Hepatocyte (in vitro differentiated cells): ENCODE data around the gene LCN2. TPM values are rescaled to one million over a fixed set of nuclear protein-coding genes. Genes with fewer than 3 reads are reported as not detected.

Experiments used
- DNase-seq: peaks from one replicate; pipeline ENCODE4 v3.0.0-alpha.2; 2016; ENCODE audit warnings: low spot score
- H2AFZ ChIP-seq: fragments of 200-600 bp; sonication (generic); 2 replicates; pipeline ENCODE4 v1.6.0; 2016; ENCODE audit warnings: antibody characterized with exemption, mild to moderate bottlenecking
- H3K27ac ChIP-seq: fragments of 200-600 bp; sonication (generic); 2 replicates; pipeline ENCODE4 v1.5.1; 2016; ENCODE audit warnings: mild to moderate bottlenecking
- H3K27me3 ChIP-seq: fragments of 200-600 bp; sonication (generic); 2 replicates; pipeline ENCODE4 v1.6.1; 2016
- H3K36me3 ChIP-seq: fragments of 200-600 bp; sonication (generic); replicated peaks from 2 replicates; pipeline ENCODE4 v1.5.1; 2016; ENCODE audit warnings: low read depth; ENCODE audit not compliant: insufficient read depth
- H3K4me1 ChIP-seq: fragments of 200-600 bp; sonication (generic); 2 replicates; pipeline ENCODE4 v1.5.1; 2016; ENCODE audit warnings: mild to moderate bottlenecking, moderate library complexity; ENCODE audit not compliant: insufficient read depth
- H3K4me2 ChIP-seq: fragments of 200-600 bp; sonication (generic); 2 replicates; pipeline ENCODE4 v1.6.0; 2016
- H3K4me3 ChIP-seq: fragments of 200-600 bp; sonication (generic); 2 replicates; pipeline ENCODE4 v1.5.1; 2016; ENCODE audit warnings: mild to moderate bottlenecking
- H3K79me2 ChIP-seq: fragments of 200-600 bp; sonication (generic); 2 replicates; pipeline ENCODE4 v1.6.0; 2017; ENCODE audit warnings: mild to moderate bottlenecking
- H3K9me2 ChIP-seq: fragments of 200-600 bp; sonication (generic); replicated peaks from 2 replicates; pipeline ENCODE4 v1.6.0; 2017; ENCODE audit warnings: mild to moderate bottlenecking; ENCODE audit not compliant: insufficient read depth
- H3K9me3 ChIP-seq: fragments of 200-600 bp; sonication (generic); 2 replicates; pipeline ENCODE4 v1.5.1; 2016; ENCODE audit warnings: low read depth, mild to moderate bottlenecking
- H4K20me1 ChIP-seq: fragments of 200-600 bp; sonication (generic); 2 replicates; pipeline ENCODE4 v1.6.0; 2016; ENCODE audit warnings: mild to moderate bottlenecking; ENCODE audit not compliant: insufficient read depth, poor library complexity, severe bottlenecking
- CTCF ChIP-seq: fragments of 200-600 bp; sonication (generic); IDR thresholded peaks from 2 replicates; pipeline ENCODE4 v1.5.1; 2016; ENCODE audit warnings: antibody characterized with exemption, mild to moderate bottlenecking; ENCODE audit not compliant: poor library complexity
- EZH2 ChIP-seq: fragments of 200-600 bp; sonication (generic); IDR thresholded peaks from 2 replicates; pipeline ENCODE4 v1.6.1; 2016; ENCODE audit warnings: antibody characterized with exemption, mild to moderate bottlenecking, borderline replicate concordance
- EZH2phosphoT487 ChIP-seq: fragments of 200-600 bp; sonication (generic); IDR thresholded peaks from one replicate; pipeline ENCODE4 v1.6.1; 2018; ENCODE audit warnings: antibody characterized with exemption, mild to moderate bottlenecking, low read depth, moderate library complexity; ENCODE audit not compliant: unreplicated experiment, severe bottlenecking
- WGBS: methylation state at CpG from one replicate; pipeline ENCODE4 v1.1.6; 2016; ENCODE audit warnings: low lambda C conversion rate; ENCODE audit errors: missing lambda C conversion rate; 5-methylcytosine and 5-hydroxymethylcytosine counted together
- polyA plus RNA-seq: library from polyadenylated mRNA; unstranded; fragments of >200 nt; fragmentation: Nextera tagmentation; extraction: Ambion mirVana; gene quantifications from 2 replicates; pipeline ENCODE4 v1.2.1, GENCODE V29; 2016
- total RNA-seq: library from RNA; depleted of rRNA; stranded (reverse); fragments of >200 nt; gene quantifications from 2 replicates; pipeline ENCODE4 v1.2.3, GENCODE V29; 2014

The LCN2 gene
- total and polyA plus RNA-seq, 2 experiments from 2014 or later, result 5.3 to 12.8 TPM

GRCh38 chr9:128141604-128142003 lies 7.6 kb upstream of the LCN2 start:
- H3K4me1 ChIP-seq, result no peaks in the 10 kb centered on the region
- no peaks in the 10 kb centered on the region for H3K36me3 ChIP-seq
- H3K4me3 ChIP-seq, result no peak overlapping the region
- no peaks in the 10 kb centered on the region for H3K9me3 ChIP-seq
- WGBS, result 96% methylated on average over 3 of the region's 3 CpGs
- no peak overlapping the region for H2AFZ ChIP-seq
- no peaks in the 10 kb centered on the region for H3K79me2 ChIP-seq
- no peak for TF ChIP-seq CTCF
- no peak for TF ChIP-seq EZH2
- no peak for TF ChIP-seq EZH2phosphoT487
- no peaks in the 10 kb centered on the region for H4K20me1 ChIP-seq
- no peaks in the 10 kb centered on the region for H3K27me3 ChIP-seq
- DNase-seq, result no peak
- no peaks in the 10 kb centered on the region for H3K9me2 ChIP-seq
- H3K27ac ChIP-seq, result no peak overlapping the region
- H3K4me2 ChIP-seq, result no peak overlapping the region

DNA sequence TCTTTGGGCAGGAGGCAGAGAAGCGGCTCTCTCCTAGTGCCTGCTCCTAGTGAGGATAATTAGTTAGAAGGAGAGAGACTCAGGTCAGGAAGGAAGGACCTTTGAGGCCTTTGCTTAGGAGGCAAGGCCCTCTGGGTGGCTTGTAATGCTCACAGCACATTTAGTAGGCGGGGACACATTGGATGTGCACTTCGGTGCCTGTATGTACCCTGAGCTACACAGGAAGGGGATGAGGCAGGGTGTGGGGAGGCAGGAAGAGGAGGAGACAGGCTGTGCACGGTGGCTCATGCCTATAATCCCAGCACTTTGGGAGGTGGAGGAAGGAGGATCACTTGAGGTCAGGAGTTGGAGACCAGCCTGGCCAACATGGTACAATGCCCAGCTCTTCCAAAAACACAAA lies 7.2 kb upstream of the LCN2 start:
- H3K9me2 ChIP-seq, result no peaks in the 10 kb centered on the region
- no peaks in the 10 kb centered on the region for H3K79me2 ChIP-seq
- no peaks in the 10 kb centered on the region for H3K27me3 ChIP-seq
- 76% methylated on average over 4 of the region's 4 CpGs for WGBS
- no peaks in the 10 kb centered on the region for H4K20me1 ChIP-seq
- H3K9me3 ChIP-seq, result no peaks in the 10 kb centered on the region
- H3K36me3 ChIP-seq, result no peaks in the 10 kb centered on the region
- no peak overlapping the region for H2AFZ ChIP-seq
- H3K4me3 ChIP-seq, result no peak overlapping the region
- no peak overlapping the region for H3K27ac ChIP-seq
- no peak for DNase-seq
- no peaks in the 10 kb centered on the region for H3K4me1 ChIP-seq
- no peak overlapping the region for H3K4me2 ChIP-seq
- no peak for TF ChIP-seq EZH2
- TF ChIP-seq EZH2phosphoT487, result no peak
- TF ChIP-seq CTCF, result no peak

DNA sequence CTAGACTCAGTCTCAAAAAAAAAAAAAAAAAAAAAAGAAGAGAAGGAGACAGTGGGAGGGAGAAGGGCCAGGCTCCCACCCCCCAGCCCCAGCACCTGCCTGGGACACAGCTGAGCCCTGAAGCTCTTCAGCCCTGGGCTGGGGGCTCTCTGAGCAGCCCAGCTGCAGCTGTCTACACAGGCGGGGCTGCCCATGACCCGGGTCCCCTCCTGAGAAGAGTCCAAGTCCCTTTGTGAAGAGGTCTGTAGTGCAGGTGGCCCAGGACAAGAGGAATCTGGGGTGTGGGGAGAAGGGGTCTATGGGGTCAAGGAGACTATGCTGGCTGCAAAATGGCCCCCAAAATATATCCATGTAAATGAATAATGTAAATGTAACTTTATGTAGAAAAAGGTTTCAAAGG lies 6.7 kb upstream of the LCN2 start:
- Histone ChIP-seq H3K36me3 (no peaks in the 10 kb centered on the region), H3K79me2 (no peaks in the 10 kb centered on the region), H3K4me2 (no peak overlapping the region), H3K4me1 (no peaks in the 10 kb centered on the region), H2AFZ (no peak overlapping the region), H3K27me3 (no peaks in the 10 kb centered on the region), H4K20me1 (no peaks in the 10 kb centered on the region), H3K27ac (no peak overlapping the region), H3K9me3 (no peaks in the 10 kb centered on the region), H3K4me3 (no peak overlapping the region), H3K9me2 (no peaks in the 10 kb centered on the region)
- TF ChIP-seq CTCF (no peak), EZH2phosphoT487 (no peak), EZH2 (no peak)
- 86% methylated on average over 2 of the region's 2 CpGs for WGBS
- no peak for DNase-seq
